ENCODE results near the gene VTI1B.

DNA sequence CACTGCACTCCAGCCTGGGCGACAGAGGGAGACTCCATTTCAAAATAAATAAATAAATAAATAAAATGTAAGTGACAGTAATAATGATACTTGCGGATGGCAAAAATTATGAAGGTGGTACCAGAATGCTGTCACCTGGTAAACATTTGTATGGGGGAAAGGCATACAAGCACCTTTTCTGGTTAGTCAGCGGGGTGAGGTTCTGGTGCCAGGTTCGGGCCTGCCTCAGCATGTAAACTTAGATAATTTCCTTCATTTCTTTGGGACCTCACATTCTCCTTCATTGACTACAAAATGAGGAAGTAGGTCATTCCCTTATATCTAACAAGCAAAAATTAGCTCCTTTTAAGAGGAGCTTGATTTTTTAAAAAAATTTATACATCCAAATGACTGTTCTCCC lies 10.8 kb downstream of the VTI1B start:
- TF ChIP-seq L3MBTL2 (conservative IDR thresholded peaks at IDR 0.05) (no peak), BHLHE40 (IDR thresholded peaks at IDR 0.05; ENCODE audit: borderline replicate concordance) (no peak), SUZ12 (IDR thresholded peaks at IDR 0.05) (no peak)

All from HEK293T (cell line).